Measurements from ENCODE around the gene SLC22A2. TPM values are rescaled to one million over a fixed set of nuclear protein-coding genes. Genes with fewer than 3 reads are reported as not detected.

The SLC22A2 gene
- total and polyA plus RNA-seq, 2 of the 13 experiments (the other 11 are each of a cell fraction or from before 2014, with no cell fraction given): not detected

GRCh38 chr6:160198606-160199211 is 59.9 kb downstream of the SLC22A2 start (continued):
- TF ChIP-seq BCLAF1 (IDR thresholded peaks at IDR 0.05) (no peak), SNAPC2 (CRISPR knock-in tag; IDR thresholded peaks at IDR 0.05) (no peak), WIZ (CRISPR knock-in tag; IDR thresholded peaks at IDR 0.05) (no peak), ZBTB26 (CRISPR knock-in tag; IDR thresholded peaks at IDR 0.05; ENCODE audit: borderline replicate concordance) (no peak), HNF1B (CRISPR knock-in tag; IDR thresholded peaks at IDR 0.05) (peak; percentile 33; the same call in 1 of the 2 replicates), TMF1 (CRISPR knock-in tag; IDR thresholded peaks at IDR 0.05; ENCODE audit: low read depth) (no peak), MIER3 (CRISPR knock-in tag; IDR thresholded peaks at IDR 0.05; ENCODE audit: borderline replicate concordance) (no peak), U2AF2 (IDR thresholded peaks at IDR 0.05; ENCODE audit: low read depth, low read length) (no peak), NFKBIZ (CRISPR knock-in tag; IDR thresholded peaks at IDR 0.05) (no peak), ZMYM2 (CRISPR knock-in tag; IDR thresholded peaks at IDR 0.05) (no peak), HBP1 (CRISPR knock-in tag; IDR thresholded peaks at IDR 0.05; ENCODE audit: low read depth) (0 out of 2 replicates have a peak, but pooled peaks have one; percentile 43), ZNF883 (CRISPR knock-in tag; IDR thresholded peaks at IDR 0.05; ENCODE audit: not compliant biosample characterization) (no peak), ZNF510 (CRISPR knock-in tag; IDR thresholded peaks at IDR 0.05; ENCODE audit: low read depth) (no peak), POLR2A (IDR thresholded peaks at IDR 0.05; ENCODE audit: insufficient read depth in 1 of 2, low read depth in 2 of 2, low read length in 2 of 2) (no peak), GABPA (IDR thresholded peaks at IDR 0.05; ENCODE audit: low read depth, low read length) (no peak), GABPA (CRISPR knock-in tag; IDR thresholded peaks at IDR 0.05; ENCODE audit: low read depth) (peak; percentile 65; the same call in 1 of the 2 replicates), ZNF768 (CRISPR knock-in tag; IDR thresholded peaks at IDR 0.05) (no peak), ZBTB46 (CRISPR knock-in tag; IDR thresholded peaks at IDR 0.05; ENCODE audit: borderline replicate concordance) (no peak), GFI1 (CRISPR knock-in tag; IDR thresholded peaks at IDR 0.05; ENCODE audit: borderline replicate concordance) (no peak), SRSF4 (IDR thresholded peaks at IDR 0.05; ENCODE audit: low read depth, low read length, poor library complexity, severe bottlenecking) (no peak), ZNF570 (CRISPR knock-in tag; IDR thresholded peaks at IDR 0.05; ENCODE audit: borderline replicate concordance) (no peak), ZNF740 (CRISPR knock-in tag; IDR thresholded peaks at IDR 0.05) (no peak)

All from HepG2 (cell line).